ENCODE data around the gene GID8. TPM values are rescaled to one million over a fixed set of nuclear protein-coding genes. Genes with fewer than 3 reads are reported as not detected.
A peak's percentile ranks its signal among the peaks of the same experiment; 100 is the strongest.

GID8 gene
- total and polyA plus RNA-seq, 2 of the 13 experiments (the other 11 are each of a cell fraction or from before 2014, with no cell fraction given): 39.6 to 59.8 TPM

GRCh38 chr20:62970307-62971210 lies 32.6 kb downstream of the GID8 start (continued):
- no peak for TF ChIP-seq ZKSCAN5 (CRISPR knock-in tag; IDR thresholded peaks at IDR 0.05)
- no peak for TF ChIP-seq ZNF616 (CRISPR knock-in tag; IDR thresholded peaks at IDR 0.05; ENCODE audit: low read depth)
- no peak for TF ChIP-seq ZFAT (CRISPR knock-in tag; conservative IDR thresholded peaks at IDR 0.05)
- 0 out of 2 replicates have a peak, but pooled peaks have one; percentile 76 for TF ChIP-seq ZNF761 (CRISPR knock-in tag; conservative IDR thresholded peaks at IDR 0.05)
- TF ChIP-seq FOXA1 (IDR thresholded peaks at IDR 0.05): no peak
- no peak for TF ChIP-seq FOXA1 (CRISPR knock-in tag; IDR thresholded peaks at IDR 0.05)
- TF ChIP-seq HNRNPUL1 (IDR thresholded peaks at IDR 0.05; ENCODE audit: low read depth, low read length): no peak
- TF ChIP-seq ZNF317 (CRISPR knock-in tag; IDR thresholded peaks at IDR 0.05): peak; percentile 81; the same call in 1 of the 2 replicates
- TF ChIP-seq KAT8 (CRISPR knock-in tag; IDR thresholded peaks at IDR 0.05): no peak
- TF ChIP-seq RXRB (CRISPR knock-in tag; IDR thresholded peaks at IDR 0.05; ENCODE audit: borderline replicate concordance): no peak
- no peak for TF ChIP-seq MAFK (conservative IDR thresholded peaks at IDR 0.05 in 1 of 2, IDR thresholded peaks at IDR 0.05 in 1 of 2; ENCODE audit: low read length in 2 of 2)
- peak; percentile 51; the same call in 1 of the 2 replicates for TF ChIP-seq THAP7 (CRISPR knock-in tag; IDR thresholded peaks at IDR 0.05)
- TF ChIP-seq FOXP4 (CRISPR knock-in tag; IDR thresholded peaks at IDR 0.05): no peak
- TF ChIP-seq ZNF207 (IDR thresholded peaks at IDR 0.05; ENCODE audit: borderline replicate concordance): no peak
- TF ChIP-seq ZBTB34 (CRISPR knock-in tag; IDR thresholded peaks at IDR 0.05): no peak
- TF ChIP-seq NCOA1 (CRISPR knock-in tag; IDR thresholded peaks at IDR 0.05): 0 out of 2 replicates have a peak, but pooled peaks have one; percentile 37
- no peak; the same call in 1 of the 2 replicates for TF ChIP-seq ZFP36L2 (CRISPR knock-in tag; IDR thresholded peaks at IDR 0.05)
- TF ChIP-seq ZNF10 (CRISPR knock-in tag; IDR thresholded peaks at IDR 0.05; ENCODE audit: borderline replicate concordance, low read depth): no peak
- no peak for TF ChIP-seq LRRFIP1 (CRISPR knock-in tag; conservative IDR thresholded peaks at IDR 0.05)
- TF ChIP-seq DR1 (CRISPR knock-in tag; IDR thresholded peaks at IDR 0.05): no peak
- TF ChIP-seq RFXANK (CRISPR knock-in tag; IDR thresholded peaks at IDR 0.05): no peak
